GM21723 (cell line): ENCODE data around the gene MDM1.
A peak's percentile ranks its signal among the peaks of the same experiment; 100 is the strongest.

Experiments
- ATAC-seq: cut with Tn5 transposase; IDR thresholded peaks from one replicate; pipeline ENCODE4 v1.9.1; 2021; ENCODE audit warnings: mild to moderate bottlenecking, moderate library complexity; ENCODE audit not compliant: unreplicated experiment

The MDM1 gene

DNA sequence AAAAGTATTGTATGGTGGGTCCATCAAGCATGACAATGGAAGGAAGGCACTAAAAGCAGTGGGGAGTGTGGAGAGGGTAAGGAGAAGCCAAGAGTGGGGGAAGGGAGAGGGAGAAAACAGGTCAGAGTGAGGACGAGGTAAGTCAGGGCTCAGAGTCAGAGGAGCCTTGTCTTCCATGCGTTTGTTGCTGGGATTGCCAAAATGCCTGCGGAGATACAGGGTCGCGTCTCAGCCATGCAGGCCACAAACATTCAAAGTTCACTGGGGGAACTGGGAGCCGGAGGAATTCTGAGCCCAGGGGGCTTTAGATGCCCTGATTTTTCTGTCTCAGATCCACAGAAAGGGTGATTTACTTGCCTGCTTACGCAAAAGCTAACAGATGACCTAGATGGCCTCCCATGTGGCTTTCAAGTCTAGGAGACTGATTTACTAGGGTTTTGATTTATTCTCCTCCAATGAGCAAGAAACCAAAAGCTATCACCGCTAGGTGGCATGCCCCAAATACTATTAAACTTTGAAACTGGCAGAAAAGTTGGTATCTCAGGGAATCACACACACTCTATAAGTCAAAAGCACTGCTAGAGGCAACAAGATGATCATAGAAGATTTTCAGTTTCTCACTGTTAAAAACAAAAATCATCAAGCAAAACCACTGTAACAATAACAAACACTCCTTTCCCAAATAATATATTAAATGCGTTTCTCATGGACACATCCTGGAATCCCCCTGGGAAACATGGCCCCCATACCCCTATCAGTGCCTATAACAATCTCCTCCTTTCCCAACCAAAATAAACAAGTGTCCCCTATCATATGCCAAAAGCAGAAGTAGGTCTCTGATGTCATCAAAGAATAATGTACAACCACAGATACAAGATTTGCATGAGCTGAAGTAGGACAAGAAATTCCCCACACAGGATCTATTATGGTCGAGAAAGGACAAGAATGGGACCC is 26.6 kb upstream of the MDM1 start:
- ATAC-seq, result peak; percentile 83

DNA sequence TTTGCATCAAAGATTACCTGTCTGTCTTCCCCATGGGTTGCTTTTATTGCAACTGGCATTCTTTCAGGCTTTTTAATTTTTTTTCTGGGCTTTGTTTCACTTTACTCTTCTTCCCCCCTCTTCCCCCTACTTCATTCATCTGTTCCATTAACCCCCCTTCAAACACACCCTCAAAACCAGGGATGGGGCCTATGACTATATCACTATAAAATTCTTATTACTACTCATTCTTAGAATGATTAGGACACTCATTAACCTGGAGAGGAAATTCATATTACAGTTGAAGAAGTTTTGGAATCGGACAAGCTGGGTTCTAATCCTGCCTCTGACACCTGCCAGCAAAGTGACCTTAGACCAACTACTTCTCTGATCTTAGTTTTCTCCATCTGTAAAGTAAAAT is 24.8 kb upstream of the MDM1 start:
- ATAC-seq, result no peak

DNA sequence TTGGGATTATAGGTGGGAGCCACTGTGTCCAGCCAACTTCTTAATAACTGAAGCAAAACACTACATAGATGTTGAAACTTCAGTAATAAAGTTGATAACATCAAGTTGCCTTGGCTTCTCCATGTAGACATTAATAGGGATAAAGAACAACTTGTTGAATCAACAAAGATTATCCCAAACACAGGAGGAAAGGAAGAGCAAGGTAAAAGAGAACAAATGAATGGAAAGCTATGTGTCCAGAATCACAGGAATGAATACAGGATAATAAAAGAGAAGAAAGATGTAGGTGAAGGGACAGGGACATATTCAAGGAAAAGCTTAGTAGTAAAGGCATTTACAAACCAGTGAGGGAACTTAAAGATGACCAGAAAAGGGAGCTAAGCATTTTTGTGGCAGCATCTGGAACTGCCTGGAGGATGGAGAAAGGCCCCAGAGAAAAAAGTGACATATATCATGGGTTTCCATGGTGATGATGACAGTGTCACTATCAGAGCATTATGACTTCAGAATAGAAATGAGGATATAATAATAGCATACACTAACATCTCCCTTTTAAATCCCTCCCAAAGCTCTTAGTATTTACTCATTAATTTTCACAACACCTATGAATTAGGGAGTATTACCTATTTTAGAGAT is 24.0 kb upstream of the MDM1 start:
- no peak for ATAC-seq

DNA sequence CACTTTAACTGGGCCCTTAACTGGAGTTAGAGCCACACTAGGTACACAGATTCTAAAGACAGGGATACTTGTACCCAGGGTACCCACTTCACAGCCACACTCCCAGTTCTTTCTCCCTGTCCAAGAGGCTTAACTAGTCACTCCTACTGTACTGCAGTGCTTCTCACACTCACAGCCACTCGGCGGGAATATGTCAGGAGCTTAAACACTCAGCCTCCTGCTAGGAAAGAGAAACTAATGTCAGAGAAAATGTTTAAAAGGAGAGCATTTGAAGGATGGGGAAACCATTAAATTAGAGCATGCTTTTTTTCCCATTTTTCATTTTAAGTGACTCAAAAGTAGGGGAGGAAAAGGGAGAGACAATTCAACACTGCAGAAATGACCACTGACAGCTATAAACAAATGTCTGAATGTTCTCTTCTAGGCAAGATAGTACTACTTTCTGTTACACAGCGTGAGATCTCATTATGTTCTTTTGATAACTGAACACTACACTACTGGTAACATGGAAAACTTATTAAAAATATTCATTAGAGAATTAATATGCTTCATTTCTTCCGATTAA is 22.9 kb upstream of the MDM1 start:
- no peak for ATAC-seq

DNA sequence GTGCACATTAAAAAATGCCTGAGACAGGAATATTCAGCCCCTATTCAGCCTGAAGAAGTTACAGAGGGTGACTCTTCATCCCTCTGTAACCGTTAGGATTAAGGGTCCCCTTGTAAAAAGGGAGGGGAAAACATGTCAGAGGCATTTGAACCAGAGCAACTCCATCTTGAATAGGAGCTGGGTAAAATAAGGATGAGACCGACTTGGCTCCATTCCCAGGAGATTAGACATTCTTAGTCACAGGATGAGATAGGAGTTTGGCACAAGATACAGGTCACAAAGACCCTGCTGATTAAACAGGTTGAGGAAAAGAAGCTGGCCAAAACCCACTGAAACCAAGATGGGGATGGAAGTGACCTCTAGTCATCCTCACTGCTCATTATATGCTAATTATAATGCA is 19.9 kb upstream of the MDM1 start:
- no peak for ATAC-seq

DNA sequence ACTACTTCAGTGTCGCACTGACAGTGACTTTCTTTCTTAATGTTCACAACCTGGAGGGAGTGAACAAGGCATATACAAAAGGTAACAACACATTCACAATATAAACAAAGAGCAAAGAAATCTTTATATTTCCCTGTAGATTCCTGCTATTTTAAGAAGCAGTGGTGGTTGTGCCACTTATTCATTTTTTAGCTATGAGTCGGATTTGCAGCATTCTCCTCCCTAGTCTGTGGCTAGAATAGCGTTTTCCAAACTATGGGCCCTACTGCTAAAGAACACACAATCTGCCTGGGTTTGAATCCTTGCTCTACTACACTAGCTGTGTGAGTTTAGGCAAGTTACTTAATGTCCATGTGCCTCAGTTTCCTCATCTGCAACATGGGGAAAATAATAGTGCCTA is 18.6 kb upstream of the MDM1 start:
- no peak for ATAC-seq

DNA sequence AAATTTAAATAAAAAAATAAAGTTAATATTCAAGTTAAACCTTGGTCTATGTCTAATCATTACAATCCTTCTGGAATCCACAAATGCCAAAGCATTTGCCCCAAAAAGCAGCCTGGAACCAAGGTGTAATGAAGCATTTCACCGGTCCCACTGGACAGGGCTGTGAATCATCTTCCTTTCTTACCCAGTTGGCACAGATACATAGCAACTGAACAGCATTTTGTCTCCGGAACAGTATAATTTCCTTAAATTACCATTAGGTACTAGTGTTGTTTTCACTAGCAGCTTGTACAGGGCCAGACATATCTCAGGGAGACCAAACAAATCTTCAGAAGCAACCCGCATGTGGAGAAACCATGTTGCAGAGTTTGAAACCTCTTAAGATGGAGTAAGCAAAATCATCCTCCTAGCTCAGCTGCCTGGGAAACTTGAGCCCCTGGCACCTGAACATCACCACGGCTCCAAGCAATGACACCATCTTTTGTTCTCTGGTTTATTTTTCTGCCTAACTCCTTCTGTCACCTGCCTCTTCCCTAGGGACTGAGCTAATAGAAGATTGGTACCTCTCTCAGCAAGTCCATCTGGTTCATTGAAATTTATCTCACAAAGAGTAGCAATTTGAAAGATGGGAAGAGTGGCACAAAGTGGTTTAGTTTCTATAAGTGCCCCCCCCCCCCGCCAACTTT is 17.9 kb upstream of the MDM1 start:
- ATAC-seq, result no peak

DNA sequence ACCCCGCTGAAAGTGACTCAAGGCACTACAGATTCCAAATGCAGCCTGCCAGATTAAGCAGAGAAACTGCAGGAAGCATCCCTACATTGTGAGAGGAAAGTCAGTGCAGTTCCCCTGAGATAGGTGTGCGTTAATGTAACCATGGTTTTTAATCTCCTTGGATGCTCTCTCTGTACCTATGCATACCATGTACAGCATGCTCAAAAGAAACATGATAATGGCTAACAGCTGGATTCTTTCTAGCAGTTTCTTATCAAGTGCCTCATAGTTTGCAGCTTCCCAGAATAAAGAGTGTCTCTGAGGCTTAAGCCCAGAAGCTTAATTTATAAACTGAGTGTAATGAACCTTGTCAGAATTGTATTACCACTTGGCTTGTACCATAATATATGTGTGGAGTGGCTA is 17.1 kb upstream of the MDM1 start:
- ATAC-seq, result no peak

DNA sequence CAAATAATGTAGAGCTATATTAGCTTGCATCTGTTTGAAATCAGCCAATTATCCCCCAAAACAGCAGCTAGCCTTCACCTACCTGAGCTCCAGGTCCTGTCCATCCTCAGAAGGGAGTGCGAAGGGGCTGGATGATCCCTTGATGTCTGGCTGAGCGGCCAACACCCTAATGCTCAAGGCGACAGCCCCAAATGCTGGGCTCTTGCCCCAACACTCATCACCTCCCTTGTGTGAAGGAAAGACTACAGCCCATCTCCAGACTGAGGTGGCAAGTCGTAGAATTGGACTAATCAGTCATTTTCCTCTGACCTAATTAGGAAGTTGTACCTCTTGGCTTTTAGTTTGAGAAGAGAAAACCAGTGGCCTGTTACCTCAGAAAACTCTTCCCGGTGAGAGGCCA is 16.3 kb upstream of the MDM1 start:
- no peak for ATAC-seq

DNA sequence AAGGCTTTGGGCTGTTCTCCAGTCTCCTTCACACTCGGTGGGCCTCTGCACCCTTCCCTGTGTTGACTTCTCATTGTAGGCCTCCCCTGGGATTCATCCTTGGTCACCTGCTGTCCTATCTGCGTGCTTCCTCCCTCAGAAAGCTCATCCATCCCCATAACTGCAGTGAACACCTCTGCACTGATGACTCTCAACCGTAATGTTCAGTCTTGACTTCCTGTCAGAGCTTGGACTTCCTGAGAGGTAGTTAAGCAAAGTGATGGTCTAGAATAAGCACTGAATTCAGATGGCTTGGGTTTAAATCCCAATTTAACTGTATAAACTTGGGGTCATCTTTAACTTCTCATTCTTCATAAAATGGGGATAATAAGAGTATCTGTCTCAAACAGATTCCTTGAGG is 13.6 kb upstream of the MDM1 start:
- ATAC-seq, result no peak

DNA sequence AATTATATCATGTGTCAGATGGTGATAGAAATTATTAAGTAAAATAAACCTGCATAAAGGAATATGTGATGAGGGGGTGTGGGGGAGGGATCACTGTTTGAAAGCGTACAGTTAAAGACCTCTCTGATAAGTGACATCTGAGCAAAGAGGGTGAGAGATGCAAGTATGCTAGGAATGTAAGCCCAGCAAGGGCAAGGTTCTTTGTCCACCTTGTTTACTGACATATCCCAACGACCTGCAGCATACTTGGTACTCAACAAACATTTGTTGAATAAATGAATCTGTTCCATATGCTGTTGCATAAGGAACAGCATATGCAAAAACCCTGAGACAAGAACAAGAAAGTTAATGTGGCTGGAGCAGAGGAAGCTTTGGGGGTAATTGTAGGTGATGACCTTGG is 12.0 kb upstream of the MDM1 start:
- no peak for ATAC-seq

DNA sequence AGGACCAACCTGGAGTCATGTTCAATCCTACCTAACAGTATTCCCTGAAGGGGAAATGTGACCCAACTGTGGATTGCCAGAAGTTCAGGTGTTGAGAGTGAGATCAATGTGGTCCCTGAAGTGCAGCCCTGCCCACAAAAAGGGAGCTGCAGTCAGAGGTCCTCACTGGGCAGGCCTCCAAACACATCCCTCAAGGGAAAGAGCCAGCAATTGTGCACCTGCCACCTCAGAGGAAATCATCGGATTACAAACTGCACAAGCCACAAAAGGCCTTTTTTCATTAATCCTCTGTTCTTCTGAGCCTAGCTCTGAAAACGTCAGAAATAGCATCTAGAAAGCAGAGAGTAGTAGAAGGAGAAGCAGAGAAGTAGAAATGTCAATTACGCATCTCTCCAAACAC is 10.8 kb upstream of the MDM1 start:
- no peak for ATAC-seq

DNA sequence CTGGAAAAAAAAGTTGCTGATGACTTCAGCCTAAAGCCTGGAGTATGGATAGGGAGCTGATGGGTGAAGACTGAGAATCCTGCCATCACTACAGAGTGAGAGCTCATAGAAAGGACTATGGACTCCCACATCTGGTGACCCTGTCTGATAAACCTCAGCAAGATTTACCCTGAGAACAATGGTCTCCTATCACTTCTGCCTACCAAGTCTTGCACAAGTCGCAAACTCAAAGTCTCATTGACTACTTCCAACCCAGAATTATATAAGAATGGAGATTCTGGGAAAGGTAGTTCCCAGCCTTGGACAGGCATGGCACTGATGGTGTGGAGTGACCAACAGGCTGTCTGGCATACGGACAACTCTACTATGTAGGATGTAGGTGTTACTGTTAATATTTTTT is 9.7 kb upstream of the MDM1 start:
- no peak for ATAC-seq

DNA sequence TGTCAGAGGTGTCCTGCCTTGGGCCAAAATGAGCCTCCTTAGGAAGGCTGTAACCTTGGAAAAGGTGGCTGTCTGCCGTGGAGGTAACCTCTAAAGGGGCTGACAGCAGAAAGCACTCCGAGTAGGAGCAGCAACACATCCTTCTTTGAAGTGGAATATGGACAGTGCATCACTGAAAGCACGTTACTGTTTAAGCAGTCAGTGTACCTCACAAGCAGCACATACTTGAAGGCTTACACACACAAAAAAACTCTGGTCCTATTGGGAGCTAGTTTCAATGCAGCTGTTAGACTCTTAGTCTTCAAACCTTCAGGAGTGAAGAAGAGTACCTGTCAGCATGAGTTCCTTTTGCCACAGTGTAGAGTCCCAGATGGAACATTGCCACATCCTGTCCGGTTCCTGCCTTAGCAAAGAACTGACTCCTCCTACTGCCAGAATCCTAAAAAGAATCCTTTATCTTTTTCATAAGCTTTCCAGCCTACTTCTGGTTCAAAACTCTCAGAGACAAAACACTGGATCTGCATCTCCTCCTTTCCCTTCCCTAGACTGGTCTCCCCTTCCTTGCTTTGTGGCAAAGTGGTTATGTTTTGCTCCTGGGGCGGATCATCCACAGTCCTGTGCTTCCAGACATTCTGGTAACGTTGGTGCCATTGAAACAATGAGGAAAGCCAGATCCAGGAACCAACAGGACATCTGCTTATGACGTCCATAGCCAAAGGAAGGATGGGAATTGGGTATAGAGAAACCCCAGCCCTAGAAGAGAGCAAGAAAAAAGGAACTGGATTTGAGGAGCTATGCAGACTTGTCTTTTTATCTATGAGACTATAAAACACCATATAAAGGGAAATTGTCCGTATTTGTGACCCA is 8.5 kb upstream of the MDM1 start:
- no peak for ATAC-seq

DNA sequence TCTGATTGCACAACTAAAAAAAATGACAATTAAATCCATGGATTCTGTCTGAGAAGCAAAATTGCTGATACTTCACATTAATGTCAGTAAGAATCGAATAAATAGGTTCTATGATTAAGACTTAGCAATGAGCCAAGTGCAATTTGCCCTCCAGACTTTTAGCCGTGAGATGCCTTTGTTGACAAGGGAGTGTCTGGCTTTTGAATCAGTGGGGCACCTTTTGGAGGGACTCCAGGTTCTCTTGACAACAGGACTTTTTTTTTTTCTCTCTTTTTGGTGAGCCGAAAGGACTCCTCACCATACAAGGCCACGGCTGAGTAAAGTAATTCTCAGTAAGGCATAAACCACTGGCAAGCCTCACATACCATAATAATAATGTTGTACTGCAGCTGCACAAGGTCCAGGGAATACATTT is 4.7 kb upstream of the MDM1 start:
- ATAC-seq, result no peak

DNA sequence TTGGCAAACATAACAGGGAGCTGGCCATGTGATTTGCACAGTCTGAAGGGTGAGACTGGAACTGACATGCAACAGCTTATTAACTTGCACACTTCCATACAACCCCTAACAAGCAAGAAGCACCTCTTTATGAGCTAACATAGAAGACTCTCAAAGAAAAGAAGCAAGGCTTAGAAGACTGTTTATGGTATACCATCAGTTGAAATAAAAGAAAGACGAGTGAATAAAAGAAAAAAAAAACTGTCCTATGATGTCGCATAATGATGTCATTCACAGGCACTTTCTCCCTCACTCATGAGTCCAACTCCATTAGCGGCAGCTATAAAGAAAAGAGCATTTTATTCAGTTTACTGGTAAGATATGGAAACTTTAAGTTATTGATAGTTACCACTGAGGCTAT is 3.3 kb upstream of the MDM1 start:
- ATAC-seq, result no peak

DNA sequence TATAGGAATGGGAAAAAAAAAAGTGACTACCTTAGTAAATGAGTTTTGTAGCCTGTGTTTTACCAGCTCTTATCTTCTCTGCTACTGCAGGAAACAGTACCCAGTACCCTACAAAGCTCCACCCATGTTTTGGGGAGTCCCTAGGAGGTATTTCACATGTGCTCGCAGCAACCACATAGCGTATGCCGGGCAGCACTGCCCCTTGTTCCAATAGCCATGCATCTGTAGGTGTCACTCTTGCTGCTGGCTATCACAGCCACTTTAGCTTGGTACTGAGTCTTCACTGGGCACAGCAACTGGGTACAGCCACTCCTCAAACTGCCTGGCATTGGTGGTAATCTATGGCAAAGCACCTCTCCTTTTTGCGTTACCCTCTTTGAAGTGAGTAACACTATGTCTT is 2.0 kb upstream of the MDM1 start:
- no peak for ATAC-seq

DNA sequence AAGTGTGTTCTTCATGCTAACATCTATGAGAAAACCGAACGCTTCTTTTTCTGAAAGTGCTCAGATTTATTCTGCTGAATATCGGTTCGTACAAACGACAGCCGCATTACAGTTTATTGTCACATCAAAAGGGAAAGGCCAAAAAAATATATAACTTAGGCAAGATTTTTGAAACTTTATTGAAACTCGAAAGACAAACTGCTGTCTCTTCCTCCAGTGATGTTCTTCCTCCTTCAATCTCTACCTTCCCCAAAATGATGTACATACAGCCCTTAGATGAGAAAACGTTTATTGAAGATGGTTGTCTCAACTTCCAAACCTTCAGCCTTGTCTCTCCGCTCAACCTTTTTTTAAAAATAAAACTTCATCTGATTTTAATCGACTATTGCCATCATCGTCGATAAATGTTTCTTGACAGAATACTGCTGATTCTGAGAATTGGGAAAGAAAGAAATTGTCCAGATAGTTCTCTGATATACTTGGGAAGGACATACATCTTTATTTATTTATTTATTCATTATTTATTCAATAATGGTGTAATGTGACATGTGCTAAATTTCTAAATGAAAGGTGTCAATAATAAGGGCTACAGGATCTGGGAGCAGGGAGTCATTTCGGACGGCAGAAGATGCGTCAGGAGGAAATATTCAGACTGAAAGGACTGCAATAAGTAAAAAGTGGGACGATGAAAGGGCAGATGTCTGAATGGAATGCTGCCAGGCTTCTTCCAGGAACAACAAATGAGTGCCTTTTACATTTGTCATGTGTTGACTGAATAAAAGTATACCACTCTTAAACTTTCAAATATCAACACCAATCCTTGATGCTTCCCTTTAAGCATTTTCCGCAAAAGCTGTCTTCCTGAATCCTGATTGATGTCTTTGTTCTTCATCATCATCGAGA is 817 bp upstream of the MDM1 start:
- no peak for ATAC-seq

DNA sequence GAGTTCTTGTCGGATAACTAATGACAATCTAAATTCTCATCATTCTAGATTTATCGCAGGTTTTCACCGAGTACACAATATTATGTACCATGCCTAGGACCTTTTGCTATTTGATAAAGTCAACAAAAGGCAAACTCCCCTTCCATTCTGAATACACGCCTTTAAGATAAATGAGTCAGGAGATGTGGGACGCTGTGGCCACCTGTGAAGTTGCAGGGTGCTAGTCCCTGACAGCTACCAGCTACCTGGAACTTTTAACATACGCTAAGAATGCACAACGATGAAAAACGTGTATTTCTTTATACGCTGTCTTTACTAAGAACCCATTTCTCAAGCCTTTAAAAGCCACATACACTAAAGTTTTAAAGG is 678 bp downstream of the MDM1 start:
- ATAC-seq, result no peak

DNA sequence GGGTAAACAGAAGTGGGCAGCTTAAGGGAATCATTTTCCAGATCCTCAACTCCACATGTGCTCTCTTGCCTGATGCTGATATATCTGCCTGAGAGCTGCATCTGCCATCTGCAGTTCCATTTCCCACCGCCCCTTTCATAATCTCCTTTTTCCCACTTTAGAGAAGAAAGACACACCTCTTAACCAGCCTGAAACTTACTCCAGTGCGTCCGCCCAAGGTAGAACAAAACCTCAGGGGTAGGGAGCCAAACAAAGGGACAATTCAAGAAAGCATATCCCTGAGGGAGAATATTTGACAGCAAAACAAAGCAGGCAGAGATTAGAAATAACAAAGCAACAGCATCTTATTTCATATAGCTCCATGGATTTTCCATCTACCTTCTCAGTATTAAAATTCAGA is 4.3 kb downstream of the MDM1 start:
- no peak for ATAC-seq
